ENCODE data around the gene DCST2.

DCST2 gene

DNA sequence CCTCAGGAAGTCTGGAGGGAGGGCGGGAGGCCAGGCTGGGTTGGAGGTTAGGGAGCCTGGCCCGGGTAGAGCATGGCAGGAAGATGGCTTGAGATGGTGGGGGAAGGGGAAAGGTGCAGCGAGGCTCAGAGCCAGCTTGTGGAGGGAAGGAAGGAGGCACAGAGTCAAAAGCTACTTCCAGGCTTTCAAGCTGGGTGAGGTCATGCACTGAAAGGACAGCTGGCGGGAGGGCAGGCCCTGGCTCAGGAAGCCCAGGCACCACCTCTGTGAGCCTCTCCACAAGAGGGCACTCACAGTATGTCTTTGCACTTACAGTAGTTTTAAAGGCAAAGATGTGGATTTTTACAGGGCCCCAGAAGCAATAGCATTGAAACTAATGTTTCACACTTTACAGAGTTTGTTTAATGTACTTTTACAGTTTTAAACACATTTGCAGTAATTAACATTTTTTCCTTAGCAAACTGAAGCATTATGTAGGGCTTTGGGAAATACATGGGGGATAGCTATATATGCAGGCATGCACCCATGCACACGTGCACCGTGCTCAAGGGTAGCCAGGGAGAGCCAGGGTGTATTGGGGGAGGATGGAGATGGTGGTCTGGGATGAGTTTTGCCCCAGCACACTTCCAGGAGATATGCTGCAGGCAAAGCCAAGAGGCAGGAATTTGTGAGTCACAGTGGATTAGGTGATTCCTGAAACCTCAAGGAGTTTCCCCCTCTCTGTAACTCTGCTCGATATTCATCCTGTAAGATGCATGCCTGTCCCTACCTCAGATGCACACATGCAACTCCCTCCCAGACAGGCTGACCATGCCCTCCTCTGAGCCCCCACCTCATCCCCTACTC, 11.5 kb upstream of the DCST2 start:
- no peaks in the 10 kb centered on the region for H3K79me2 ChIP-seq (ENCODE audit: insufficient read depth, low read length)
- ATAC-seq (ENCODE audit: insufficient read depth, low read depth) (peak; percentile 91), DNase-seq (peak; percentile 60)
- no peaks in the 10 kb centered on the region for H3K36me3 ChIP-seq (ENCODE audit: insufficient read depth, low read length)
- no peak overlapping the region for H3K4me2 ChIP-seq (ENCODE audit: insufficient read depth, low read length)
- H3K9ac ChIP-seq (ENCODE audit: low read depth, low read length), result no peak overlapping the region
- no peaks in the 10 kb centered on the region for H3K9me3 ChIP-seq (ENCODE audit: insufficient read depth, low read length, severe bottlenecking)
- H3K4me1 ChIP-seq (ENCODE audit: insufficient read depth, low read length), result no peaks in the 10 kb centered on the region
- H3K27me3 ChIP-seq (ENCODE audit: insufficient read depth, low read length, poor library complexity), result peaks cover 32% of the 10 kb centered on the region
- H2AFZ ChIP-seq (ENCODE audit: low read depth, low read length), result no peak overlapping the region
- H3K4me3 ChIP-seq (ENCODE audit: low read depth in 1 of 2, low read length in 2 of 2), result no peak overlapping the region
- peaks cover 5% of the 10 kb centered on the region; the same call in 1 of the 2 replicates for H4K20me1 ChIP-seq (ENCODE audit: insufficient read depth, low read length)
- TF ChIP-seq, protein P1, sequence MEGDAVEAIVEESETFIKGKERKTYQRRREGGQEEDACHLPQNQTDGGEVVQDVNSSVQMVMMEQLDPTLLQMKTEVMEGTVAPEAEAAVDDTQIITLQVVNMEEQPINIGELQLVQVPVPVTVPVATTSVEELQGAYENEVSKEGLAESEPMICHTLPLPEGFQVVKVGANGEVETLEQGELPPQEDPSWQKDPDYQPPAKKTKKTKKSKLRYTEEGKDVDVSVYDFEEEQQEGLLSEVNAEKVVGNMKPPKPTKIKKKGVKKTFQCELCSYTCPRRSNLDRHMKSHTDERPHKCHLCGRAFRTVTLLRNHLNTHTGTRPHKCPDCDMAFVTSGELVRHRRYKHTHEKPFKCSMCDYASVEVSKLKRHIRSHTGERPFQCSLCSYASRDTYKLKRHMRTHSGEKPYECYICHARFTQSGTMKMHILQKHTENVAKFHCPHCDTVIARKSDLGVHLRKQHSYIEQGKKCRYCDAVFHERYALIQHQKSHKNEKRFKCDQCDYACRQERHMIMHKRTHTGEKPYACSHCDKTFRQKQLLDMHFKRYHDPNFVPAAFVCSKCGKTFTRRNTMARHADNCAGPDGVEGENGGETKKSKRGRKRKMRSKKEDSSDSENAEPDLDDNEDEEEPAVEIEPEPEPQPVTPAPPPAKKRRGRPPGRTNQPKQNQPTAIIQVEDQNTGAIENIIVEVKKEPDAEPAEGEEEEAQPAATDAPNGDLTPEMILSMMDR (IDR thresholded peaks at IDR 0.05; ENCODE audit: borderline replicate concordance, extremely low read depth, low read length, poor library complexity, severe bottlenecking), result peak; percentile 74
- no peak for TF ChIP-seq EZH2 (IDR thresholded peaks at IDR 0.05; ENCODE audit: borderline replicate concordance, low read depth, low read length, severe bottlenecking)
- no peak overlapping the region for H3K27ac ChIP-seq (ENCODE audit: low read length)

DNA sequence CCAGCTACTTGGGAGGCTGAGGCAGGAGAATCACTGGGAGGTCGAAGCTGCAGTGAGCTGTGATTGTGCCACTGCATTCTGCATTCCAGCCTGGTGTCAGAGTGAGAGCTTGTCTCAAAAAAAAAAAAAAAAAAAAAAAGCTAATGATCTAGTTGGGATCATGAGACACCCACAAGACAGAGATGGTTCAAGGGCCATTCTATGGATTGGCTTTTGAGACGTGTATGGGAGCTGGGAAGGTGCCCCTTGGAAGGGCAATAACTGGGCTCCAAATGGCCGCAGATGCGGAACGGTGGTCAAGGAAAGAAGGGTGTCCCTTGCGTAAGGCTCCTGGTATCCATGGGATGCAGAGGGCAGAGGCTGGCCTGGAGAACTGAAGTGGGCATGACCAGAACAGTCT, 10.8 kb upstream of the DCST2 start:
- peaks cover 5% of the 10 kb centered on the region for H4K20me1 ChIP-seq (ENCODE audit: insufficient read depth, low read length)
- H3K27ac ChIP-seq (ENCODE audit: low read length), result no peak overlapping the region
- H3K4me2 ChIP-seq (ENCODE audit: insufficient read depth, low read length), result no peak overlapping the region
- H3K79me2 ChIP-seq (ENCODE audit: insufficient read depth, low read length), result no peaks in the 10 kb centered on the region
- H3K9me3 ChIP-seq (ENCODE audit: insufficient read depth, low read length, severe bottlenecking), result no peaks in the 10 kb centered on the region
- H3K9ac ChIP-seq (ENCODE audit: low read depth, low read length), result no peak overlapping the region
- no peak overlapping the region for H3K4me3 ChIP-seq (ENCODE audit: low read depth in 1 of 2, low read length in 2 of 2)
- DNase-seq (no peak), ATAC-seq (ENCODE audit: insufficient read depth, low read depth) (no peak)
- no peak overlapping the region for H2AFZ ChIP-seq (ENCODE audit: low read depth, low read length)
- H3K27me3 ChIP-seq (ENCODE audit: insufficient read depth, low read length, poor library complexity), result peaks cover 30% of the 10 kb centered on the region
- no peaks in the 10 kb centered on the region for H3K36me3 ChIP-seq (ENCODE audit: insufficient read depth, low read length)
- H3K4me1 ChIP-seq (ENCODE audit: insufficient read depth, low read length), result no peaks in the 10 kb centered on the region
- TF ChIP-seq EZH2 (IDR thresholded peaks at IDR 0.05; ENCODE audit: borderline replicate concordance, low read depth, low read length, severe bottlenecking), result no peak
- TF ChIP-seq, protein P1 (IDR thresholded peaks at IDR 0.05; ENCODE audit: borderline replicate concordance, extremely low read depth, low read length, poor library complexity, severe bottlenecking), result no peak

DNA sequence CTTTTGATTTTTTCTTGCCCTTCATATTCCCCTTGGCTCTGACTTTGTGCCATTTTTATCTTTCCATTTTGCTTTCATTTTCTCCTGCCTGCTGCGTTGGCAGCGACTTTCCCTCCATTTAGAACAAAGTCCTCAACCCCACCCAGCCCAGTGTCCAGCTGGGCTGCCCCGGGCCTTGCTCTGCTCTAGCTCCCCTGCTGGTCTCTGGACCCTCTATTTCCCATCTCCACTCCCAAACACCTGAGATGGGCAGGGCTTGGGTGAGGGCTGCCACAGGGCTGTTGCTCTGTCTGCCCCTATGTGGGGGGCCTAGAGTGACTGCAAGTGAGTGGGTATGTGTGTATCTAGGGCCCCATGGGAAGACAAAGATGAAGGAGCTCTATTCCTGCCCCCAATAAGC, 10.2 kb upstream of the DCST2 start:
- no peaks in the 10 kb centered on the region for H3K9me3 ChIP-seq (ENCODE audit: insufficient read depth, low read length, severe bottlenecking)
- H3K4me3 ChIP-seq (ENCODE audit: low read depth in 1 of 2, low read length in 2 of 2), result no peak overlapping the region
- H3K79me2 ChIP-seq (ENCODE audit: insufficient read depth, low read length), result no peaks in the 10 kb centered on the region
- peaks cover 30% of the 10 kb centered on the region for H3K27me3 ChIP-seq (ENCODE audit: insufficient read depth, low read length, poor library complexity)
- no peak overlapping the region for H2AFZ ChIP-seq (ENCODE audit: low read depth, low read length)
- no peak overlapping the region for H3K27ac ChIP-seq (ENCODE audit: low read length)
- no peak overlapping the region for H3K9ac ChIP-seq (ENCODE audit: low read depth, low read length)
- peaks cover 5% of the 10 kb centered on the region for H4K20me1 ChIP-seq (ENCODE audit: insufficient read depth, low read length)
- DNase-seq (no peak), ATAC-seq (ENCODE audit: insufficient read depth, low read depth) (no peak)
- H3K4me1 ChIP-seq (ENCODE audit: insufficient read depth, low read length), result no peaks in the 10 kb centered on the region
- H3K4me2 ChIP-seq (ENCODE audit: insufficient read depth, low read length), result no peak overlapping the region
- TF ChIP-seq, protein P1 (IDR thresholded peaks at IDR 0.05; ENCODE audit: borderline replicate concordance, extremely low read depth, low read length, poor library complexity, severe bottlenecking), result no peak
- no peaks in the 10 kb centered on the region for H3K36me3 ChIP-seq (ENCODE audit: insufficient read depth, low read length)
